Measurements from ENCODE around the gene PODNL1. TPM values are rescaled to one million over a fixed set of nuclear protein-coding genes. Genes with fewer than 3 reads are reported as not detected.

PODNL1 gene
- total and polyA plus RNA-seq, 2 donors (not counting 1 experiment from before 2014, with no cell fraction given), result 2.1 to 6.9 TPM

GRCh38 chr19:13905634-13906520 lies 32.3 kb downstream of the PODNL1 start, which contains the start of the genes BRME1 and CC2D1A:
BRME1 (minus strand) TSS chr19:13906117; CDS start chr19:13904892, 1,225 bp downstream.
CC2D1A (plus strand) TSS chr19:13906201; CDS start chr19:13906442, 241 bp downstream.
- Histone ChIP-seq H2AFZ (ENCODE audit: low read length) (peak within 1 kb of the TSS; percentile 86), H3K27ac (ENCODE audit: insufficient read depth, low read length) (peak within 1 kb of the TSS; percentile 13), H3K9me3 (ENCODE audit: control insufficient read depth, insufficient read depth, low read depth, low read length) (no peaks in the 10 kb centered on the region), H4K20me1 (ENCODE audit: control insufficient read depth, extremely low read depth, insufficient read depth, low read length) (no peaks in the 10 kb centered on the region), H3K27me3 (ENCODE audit: control insufficient read depth, insufficient read depth, low read length) (no peaks in the 10 kb centered on the region), H3K9ac (ENCODE audit: insufficient read depth, low read length) (peak within 1 kb of the TSS; percentile 69), H3K4me1 (ENCODE audit: control insufficient read depth, extremely low read depth, insufficient read depth, low read length) (no peaks in the 10 kb centered on the region), H3K36me3 (ENCODE audit: control insufficient read depth, insufficient read depth, low read length) (no peaks in the 10 kb centered on the region), H3K4me3 (replicated peaks in 1 of 4; ENCODE audit: control extremely low read depth in 1 of 4, insufficient read depth in 1 of 4, low read depth in 3 of 4, low read length in 4 of 4) (peak within 1 kb of the TSS; percentile 56 to 81 (median 64)), H3K79me2 (ENCODE audit: control insufficient read depth, insufficient read depth, low read length) (no peaks in the 10 kb centered on the region), H3K4me2 (ENCODE audit: extremely low read depth, insufficient read depth, low read length) (peak within 1 kb of the TSS; percentile 84)
- TF ChIP-seq CTCF (conservative IDR thresholded peaks at IDR 0.05 in 1 of 2, IDR thresholded peaks at IDR 0.05 in 1 of 2; ENCODE audit: low read depth in 1 of 2, low read length in 2 of 2), result no peak
- TF ChIP-seq EZH2 (IDR thresholded peaks at IDR 0.05; ENCODE audit: low read length, missing control alignments), result no peak
- DNase-seq (ENCODE audit: low read depth in 2 of 2), result peak; percentile 74 to 76

DNA sequence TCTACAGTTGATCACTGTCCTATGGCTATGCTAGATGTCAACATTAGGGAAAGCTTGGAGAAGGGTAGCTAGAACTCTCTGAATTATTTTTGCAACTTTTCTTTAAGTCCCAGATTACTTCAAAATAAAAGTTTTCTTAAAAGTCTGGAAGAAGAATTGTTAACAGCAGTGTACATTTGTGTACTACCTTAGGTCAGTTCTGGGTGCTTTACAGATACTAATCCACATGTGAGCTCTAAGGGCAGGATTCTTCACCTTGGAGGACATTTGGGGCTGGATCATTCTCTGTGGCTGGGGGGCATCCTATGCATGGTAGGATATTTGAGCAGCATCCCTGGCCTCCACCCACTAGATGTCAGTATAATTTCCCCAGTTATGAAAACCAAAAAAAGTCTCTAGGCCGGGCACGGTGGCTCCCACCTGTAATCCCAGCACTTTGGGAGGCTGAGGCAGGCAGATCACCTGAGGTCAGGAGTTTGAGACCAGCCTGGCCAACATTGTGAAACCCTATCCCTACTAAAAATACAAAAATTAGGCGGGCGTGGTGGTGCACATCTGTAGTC lies 35.1 kb downstream of the PODNL1 start:
- no peak overlapping the region for H2AFZ ChIP-seq (ENCODE audit: low read length)
- no peak for DNase-seq (ENCODE audit: low read depth in 2 of 2)

More for the DNA sequence above, 35.1 kb downstream of the PODNL1 start:
- no peaks in the 10 kb centered on the region for H3K36me3 ChIP-seq (ENCODE audit: control insufficient read depth, insufficient read depth, low read length)
- peak; percentile 20 to 37 for TF ChIP-seq CTCF (conservative IDR thresholded peaks at IDR 0.05 in 1 of 2, IDR thresholded peaks at IDR 0.05 in 1 of 2; ENCODE audit: low read depth in 1 of 2, low read length in 2 of 2)
- no peak for TF ChIP-seq EZH2 (IDR thresholded peaks at IDR 0.05; ENCODE audit: low read length, missing control alignments)
- no peaks in the 10 kb centered on the region for H4K20me1 ChIP-seq (ENCODE audit: control insufficient read depth, extremely low read depth, insufficient read depth, low read length)
- H3K9ac ChIP-seq (ENCODE audit: insufficient read depth, low read length), result no peak overlapping the region
- H3K79me2 ChIP-seq (ENCODE audit: control insufficient read depth, insufficient read depth, low read length), result no peaks in the 10 kb centered on the region
- H3K27ac ChIP-seq (ENCODE audit: insufficient read depth, low read length), result no peak overlapping the region
- no peak overlapping the region for H3K4me3 ChIP-seq (replicated peaks in 1 of 4; ENCODE audit: control extremely low read depth in 1 of 4, insufficient read depth in 1 of 4, low read depth in 3 of 4, low read length in 4 of 4)
- H3K27me3 ChIP-seq (ENCODE audit: control insufficient read depth, insufficient read depth, low read length), result no peaks in the 10 kb centered on the region
- H3K4me1 ChIP-seq (ENCODE audit: control insufficient read depth, extremely low read depth, insufficient read depth, low read length), result no peaks in the 10 kb centered on the region
- no peak overlapping the region for H3K4me2 ChIP-seq (ENCODE audit: extremely low read depth, insufficient read depth, low read length)
- H3K9me3 ChIP-seq (ENCODE audit: control insufficient read depth, insufficient read depth, low read depth, low read length), result no peaks in the 10 kb centered on the region

All from fibroblast of lung (primary cell).